Posterior vena cava (tissue), 2 donors: Measurements from ENCODE around the gene CDH13. TPM values are rescaled to one million over a fixed set of nuclear protein-coding genes. Genes with fewer than 3 reads are reported as not detected.

Experiments
- DNase-seq: peaks from one replicate; pipeline ENCODE4 v3.0.0-alpha.2; 2020; ENCODE audit warnings: low spot score
- intact Hi-C, 2 donors: fragments of 100-400 bp; cut with DNase I; formaldehyde crosslinking; loops; one replicate each; pipeline versions ENCODE4 v1.14.1 to v1.14.2; 2022 to 2023
- total RNA-seq, 2 donors: library from RNA; stranded (reverse); fragmentation: NEBNext Ultra II Directional; extraction: Animal tissue kit (Norgen Biotek cat#: 25700); gene quantifications; one replicate each; pipeline ENCODE4 v1.2.1, GENCODE V29; 2021
- donor health status: DM: yes; HTN: yes; CAD: no.
- donor health status: DM: yes; HTN: yes; CAD: no.

The CDH13 gene
- total RNA-seq, 2 donors from 2014 or later = 32.0 to 81.7 TPM

- intact Hi-C loops = no loop called here
These were observed 1150.2 kb downstream of the CDH13 start for GRCh38 chr16:83776944-83777343.

DNA sequence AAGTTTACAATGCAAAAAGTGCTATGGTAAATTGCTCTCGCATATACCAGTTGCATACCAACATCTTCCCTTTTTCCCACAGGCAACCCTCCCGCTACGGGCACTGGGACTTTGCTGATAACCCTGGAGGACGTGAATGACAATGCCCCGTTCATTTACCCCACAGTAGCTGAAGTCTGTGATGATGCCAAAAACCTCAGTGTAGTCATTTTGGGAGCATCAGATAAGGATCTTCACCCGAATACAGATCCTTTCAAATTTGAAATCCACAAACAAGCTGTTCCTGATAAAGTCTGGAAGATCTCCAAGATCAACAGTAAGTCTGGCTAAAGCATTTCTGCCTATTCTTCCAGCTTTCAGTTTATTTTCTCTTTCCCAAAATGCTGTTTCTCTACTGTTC, 1153.1 kb downstream of the CDH13 start:
- DNase-seq = no peak
- intact Hi-C loops = no loop called here

More at GRCh38 chr16:83776944-83777343, 1150.2 kb downstream of the CDH13 start:
- no peak for DNase-seq

DNA sequence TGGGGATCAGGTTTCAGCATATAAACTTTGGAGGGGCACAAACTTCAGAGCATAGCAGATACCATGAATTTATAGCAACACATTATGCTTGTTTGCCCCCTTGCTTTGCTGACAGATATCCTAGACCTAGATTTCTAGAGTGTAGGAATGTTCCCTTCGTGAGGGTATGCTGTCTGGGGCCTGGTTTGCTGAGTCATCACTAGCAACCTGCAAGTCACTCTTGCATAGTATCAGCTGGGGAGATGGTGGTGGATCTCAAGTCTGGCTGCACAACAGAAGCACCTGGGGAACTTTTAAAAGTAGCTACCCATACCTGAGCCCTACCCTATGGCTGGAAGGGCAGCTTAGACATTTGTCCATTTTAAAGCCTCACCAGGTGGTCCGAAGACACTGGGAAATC, 1158.7 kb downstream of the CDH13 start:
- intact Hi-C loops = no loop called here
- DNase-seq = no peak

DNA sequence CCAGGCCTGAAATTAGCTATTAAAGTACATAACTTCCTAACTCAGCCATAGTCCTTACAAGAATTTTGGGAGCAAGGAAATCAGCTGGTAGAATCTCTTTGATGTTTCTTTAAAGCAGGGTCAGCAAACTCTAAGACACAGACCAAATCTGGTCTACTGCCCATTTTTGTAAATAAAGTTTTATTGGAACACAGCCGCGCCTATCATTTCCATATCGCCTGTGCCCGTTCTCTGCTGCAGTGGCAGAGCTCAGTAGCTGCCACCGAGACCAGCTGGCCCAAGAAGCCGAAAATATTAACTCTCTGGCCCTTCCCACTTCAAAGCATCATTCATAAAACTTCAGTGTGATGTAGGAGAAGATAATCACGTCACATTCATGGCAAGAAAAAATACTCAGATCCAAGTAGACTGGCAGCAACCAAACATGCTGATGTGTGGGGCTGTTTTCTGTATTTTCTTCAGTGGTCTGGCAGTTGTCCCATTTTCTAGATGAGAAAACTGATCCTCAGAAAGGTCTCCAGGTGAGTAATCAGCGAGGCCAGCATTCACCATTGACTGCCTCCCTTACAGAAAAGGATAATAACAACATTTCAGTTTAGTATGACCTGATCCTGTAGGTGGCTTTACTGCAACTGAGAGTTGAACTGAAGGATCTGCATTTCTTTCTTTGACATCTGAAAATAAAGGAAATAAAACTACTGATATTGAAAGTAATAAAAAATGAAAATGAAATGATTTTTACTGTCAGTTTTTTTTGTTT, 1163.1 kb downstream of the CDH13 start:
- intact Hi-C loops = no loop called here
- no peak for DNase-seq

DNA sequence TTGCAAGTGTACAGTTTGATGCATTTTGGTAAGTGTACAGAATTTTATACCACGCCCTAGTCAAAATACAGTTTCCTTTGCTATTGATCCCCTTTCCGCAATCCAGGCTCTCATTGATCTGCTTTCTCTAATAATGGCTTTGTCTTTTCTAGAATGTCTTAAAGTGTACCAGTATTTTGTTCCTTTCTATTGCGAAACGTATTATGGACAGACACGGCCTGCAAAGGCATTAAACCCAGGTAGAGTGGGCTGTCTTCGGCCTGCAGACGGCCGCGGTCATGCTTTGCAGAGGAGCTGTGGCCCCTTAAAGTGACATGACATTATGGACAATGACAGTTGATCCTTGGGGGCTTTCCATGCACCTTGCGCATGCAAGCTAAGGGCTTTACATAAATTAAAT, 1165.1 kb downstream of the CDH13 start:
- intact Hi-C loops = no loop called here
- no peak for DNase-seq

DNA sequence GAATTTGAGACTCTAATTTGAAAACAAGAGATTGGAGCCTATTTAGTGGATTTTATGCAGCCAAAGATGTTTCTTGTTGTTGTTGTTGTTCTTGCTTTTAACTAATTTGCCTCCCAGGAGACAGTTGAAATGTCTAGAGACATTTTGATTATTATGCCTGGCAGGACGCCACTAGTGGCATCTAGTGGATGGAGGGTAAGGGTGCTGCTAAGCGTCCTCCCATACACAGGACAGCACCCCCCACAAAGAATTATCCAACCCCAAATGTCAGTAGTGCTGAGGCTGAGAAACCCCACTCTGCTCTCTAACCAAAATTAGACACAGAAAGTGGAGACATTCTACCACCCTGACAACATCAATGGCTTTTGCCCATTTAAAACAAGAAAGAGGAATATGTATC, 1165.6 kb downstream of the CDH13 start:
- intact Hi-C loops = no loop called here

DNA sequence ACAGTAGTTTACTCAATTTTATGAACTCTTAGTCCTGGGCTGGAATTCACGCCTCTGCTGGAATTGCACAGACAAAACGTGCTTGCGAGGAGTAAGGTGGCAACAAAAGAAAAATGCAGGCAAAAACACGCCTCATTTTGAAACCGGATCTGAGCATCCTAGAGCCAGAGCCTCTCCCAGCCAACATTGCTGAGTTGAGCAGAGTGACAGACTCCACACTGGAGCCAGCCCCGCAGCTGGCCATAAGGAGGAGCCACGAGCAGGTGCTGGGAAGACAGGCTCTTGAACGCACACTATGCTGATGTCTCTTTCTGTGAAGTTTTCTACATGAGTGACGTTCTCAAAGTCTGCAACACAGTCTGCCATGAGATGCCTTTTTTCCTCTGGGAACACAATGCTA, 1166.4 kb downstream of the CDH13 start:
- intact Hi-C loops = no loop called here
- DNase-seq = no peak

More for the DNA sequence above, 1165.6 kb downstream of the CDH13 start:
- DNase-seq = no peak

- no peak for DNase-seq
- intact Hi-C loops = loop anchor here in 1 of 2 donors (1.0 kb wide), 1 partner anchor 29 kb away; no protein-coding TSS in a partner anchor
These were observed 1168.2 kb downstream of the CDH13 start for GRCh38 chr16:83794860-83795554.

- DNase-seq = no peak
- intact Hi-C loops = no loop called here
These were observed 1170.2 kb downstream of the CDH13 start for GRCh38 chr16:83797013-83797412.

DNA sequence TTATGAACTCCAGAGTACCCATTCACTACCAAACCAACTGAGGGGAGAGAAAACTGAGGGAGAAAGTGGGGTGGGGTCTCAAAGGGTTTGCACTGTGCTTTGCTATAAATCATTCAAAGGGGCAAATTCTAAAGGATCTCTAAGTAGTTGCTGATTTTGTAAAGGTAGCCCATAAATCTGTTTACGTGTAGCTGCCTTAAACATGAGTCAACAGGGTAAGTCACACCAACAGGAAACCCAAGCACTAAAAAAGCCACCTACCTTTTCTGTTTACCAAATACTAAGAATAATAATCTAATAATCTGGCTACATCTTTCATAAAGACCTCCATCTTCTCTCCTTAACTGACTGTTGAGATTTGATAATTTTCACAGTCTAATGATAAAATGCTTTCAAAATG, 1172.6 kb downstream of the CDH13 start:
- no peak for DNase-seq
- intact Hi-C loops = no loop called here

DNA sequence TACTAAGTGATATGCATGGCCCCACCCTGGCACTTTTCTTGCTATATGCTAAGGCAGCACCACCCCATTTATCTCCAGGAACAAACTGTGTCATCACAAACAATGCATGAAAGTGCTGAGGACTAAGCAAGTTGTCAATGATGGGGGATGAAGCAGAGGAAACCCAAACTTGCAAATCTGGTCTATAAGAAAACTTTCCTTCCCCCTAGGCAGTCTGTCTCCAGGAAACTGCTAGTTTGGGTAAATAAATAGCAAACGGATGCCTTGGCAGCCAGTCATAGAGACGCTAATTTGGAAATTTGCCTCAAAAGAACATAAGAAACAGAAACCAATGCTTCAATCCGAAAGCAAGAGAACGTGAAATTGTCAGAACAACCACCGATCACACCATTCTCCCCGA, 1175.4 kb downstream of the CDH13 start:
- no peak for DNase-seq
- intact Hi-C loops = no loop called here

DNA sequence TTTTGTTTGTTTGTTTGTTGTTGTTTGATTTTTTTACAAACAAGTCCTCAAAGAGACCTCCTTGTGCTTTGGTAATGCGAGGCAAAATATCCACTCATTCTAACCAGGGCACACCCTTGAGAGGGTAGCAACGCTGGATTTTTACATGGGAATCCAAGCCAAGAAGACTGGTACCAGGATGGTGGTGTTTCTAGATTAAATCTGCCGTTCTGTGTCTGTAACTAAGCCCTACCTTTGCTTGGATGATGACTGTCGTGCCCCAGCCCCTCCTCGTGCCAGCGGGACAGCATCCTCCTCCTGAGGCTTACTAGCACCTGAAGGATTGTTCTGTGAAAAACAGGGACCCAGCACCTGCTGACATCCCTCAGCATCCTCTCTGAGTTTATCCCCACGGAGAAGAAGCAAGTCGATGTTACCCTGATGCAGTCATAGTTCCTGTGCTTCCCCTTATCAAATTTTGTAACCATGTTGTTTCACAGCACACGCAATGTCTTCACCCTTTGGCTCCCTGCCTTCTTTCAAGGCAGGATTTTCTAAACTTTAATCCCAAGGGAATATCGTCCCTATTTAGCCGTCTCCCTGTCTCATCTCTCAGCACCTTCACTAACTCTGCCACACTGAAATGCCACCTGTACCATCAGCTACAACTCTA, 1175.9 kb downstream of the CDH13 start:
- DNase-seq = no peak
- intact Hi-C loops = no loop called here

GRCh38 chr16:83803811-83804210, 1177.0 kb downstream of the CDH13 start:
- intact Hi-C loops = no loop called here
- no peak for DNase-seq

- intact Hi-C loops = no loop called here
- DNase-seq = no peak
These were observed 1177.6 kb downstream of the CDH13 start for GRCh38 chr16:83804366-83804765.

GRCh38 chr16:83806036-83806435, 1179.3 kb downstream of the CDH13 start:
- no peak for DNase-seq
- intact Hi-C loops = no loop called here

- DNase-seq = no peak
- intact Hi-C loops = no loop called here
These were observed 1180.0 kb downstream of the CDH13 start for GRCh38 chr16:83806731-83807130.

GRCh38 chr16:83807327-83807709, 1180.5 kb downstream of the CDH13 start:
- intact Hi-C loops = no loop called here
- no peak for DNase-seq

DNA sequence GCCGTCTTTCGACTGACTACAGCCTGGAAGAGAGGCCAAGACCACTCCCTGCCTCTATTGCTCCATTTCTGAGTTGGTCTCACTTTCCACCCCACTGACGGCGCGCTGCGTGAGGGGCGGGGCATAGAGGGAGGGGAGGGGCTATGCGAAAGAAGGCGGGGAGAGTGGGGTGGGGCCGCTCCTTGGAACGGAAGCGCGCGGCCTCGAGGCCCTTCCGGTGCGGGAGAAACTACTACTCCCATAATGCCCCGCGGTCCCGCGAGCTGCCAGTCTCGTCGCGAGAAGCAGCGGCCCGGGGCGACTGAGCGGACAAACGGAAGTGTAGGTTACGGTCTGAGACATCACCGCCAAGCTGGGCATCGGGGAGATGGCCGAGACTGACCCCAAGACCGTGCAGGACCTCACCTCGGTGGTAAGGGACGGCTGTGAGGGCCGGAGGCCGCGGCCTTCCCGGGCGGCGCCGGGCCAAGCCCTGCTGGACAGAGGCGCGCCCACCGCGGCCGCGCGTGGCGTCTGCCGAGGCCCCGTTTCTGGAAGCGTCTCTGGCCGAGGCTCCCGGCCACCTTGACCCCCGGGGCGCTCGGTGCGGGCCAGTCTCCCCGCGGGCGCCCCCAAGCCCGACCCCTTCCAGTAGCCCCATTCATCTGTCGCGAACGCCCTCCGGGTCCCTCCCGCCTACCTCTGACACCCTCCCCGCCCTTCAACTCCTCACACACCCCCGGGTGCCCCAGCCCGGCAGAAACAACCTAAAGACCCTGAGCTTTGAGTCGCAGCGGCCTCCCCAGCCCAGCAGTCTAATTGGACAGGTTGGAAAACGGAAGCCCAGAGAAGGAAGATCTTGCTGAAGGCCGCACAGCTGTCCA, 1181.2 kb downstream of the CDH13 start, which contains the start of gene HSBP1:
TSS of gene HSBP1 (plus strand) at position 269 of the 863 bp plus-strand sequence. CDS start at position 368, 99 bp downstream.
- peak; percentile 99 for DNase-seq
- intact Hi-C loops = no loop called here

- DNase-seq = no peak
- intact Hi-C loops = no loop called here
These were observed 1181.8 kb downstream of the CDH13 start for GRCh38 chr16:83808573-83809014.
